Subcutaneous abdominal adipose tissue (tissue), 5 donors: ENCODE measurements around the gene THAP10.

Experiments used
- H3K27ac ChIP-seq: one replicate; pipeline ENCODE4 v1.7.0; 2013; ENCODE audit warnings: low read depth, mild to moderate bottlenecking, inconsistent platforms, low read length, moderate library complexity
- H3K27me3 ChIP-seq, 5 donors: one replicate each; pipeline ENCODE4 v1.7.0; 2013; ENCODE audit warnings: low read length in 5 of 5, inconsistent platforms in 1 of 5; ENCODE audit not compliant: control insufficient read depth in 5 of 5, insufficient read depth in 4 of 5
- H3K36me3 ChIP-seq, 5 donors: one replicate each; pipeline ENCODE4 v1.7.0; 2013; ENCODE audit warnings: low read length in 5 of 5; ENCODE audit not compliant: control insufficient read depth in 5 of 5, insufficient read depth in 5 of 5
- H3K4me1 ChIP-seq, 5 donors: one replicate each; pipeline ENCODE4 v1.7.0; 2013; ENCODE audit warnings: low read length in 5 of 5, mild to moderate bottlenecking in 3 of 5, moderate library complexity in 1 of 5; ENCODE audit not compliant: control insufficient read depth in 5 of 5, insufficient read depth in 5 of 5
- H3K4me3 ChIP-seq, 5 donors: one replicate each; pipeline ENCODE4 v1.7.0; 2013; ENCODE audit warnings: low read length in 5 of 5, low read depth in 1 of 5
- H3K9ac ChIP-seq, 5 donors: one replicate each; pipeline ENCODE4 v1.7.0; 2013; ENCODE audit warnings: low read length in 5 of 5, mild to moderate bottlenecking in 4 of 5, moderate library complexity in 3 of 5
- H3K9me3 ChIP-seq, 5 donors: one replicate each; pipeline ENCODE4 v1.7.0; 2013; ENCODE audit warnings: low read length in 5 of 5; ENCODE audit not compliant: control insufficient read depth in 5 of 5
- donor health status: healthy.
- donor health status: healthy.
- donor health status: healthy.
- donor health status: healthy.
- donor health status: healthy.

Gene THAP10

DNA sequence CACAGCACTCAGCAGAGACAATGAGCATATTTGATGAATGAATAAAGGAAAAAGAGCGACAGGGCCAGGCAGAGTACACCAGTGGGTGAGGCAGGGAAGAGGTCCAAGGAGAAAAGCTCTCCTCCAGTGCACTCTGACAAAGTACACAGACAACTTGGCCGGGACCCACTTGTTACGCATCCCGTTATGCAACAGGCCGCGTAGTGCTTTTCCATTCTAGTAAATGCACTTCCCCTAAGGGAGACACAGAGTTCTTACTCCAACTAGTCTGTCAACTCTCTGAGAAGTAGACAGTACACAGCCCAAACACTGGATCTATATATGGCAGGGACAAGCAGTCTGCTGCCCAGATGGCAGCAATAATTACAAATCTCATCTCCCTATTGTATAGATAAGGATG lies 56.8 kb downstream of the THAP10 start:
- Histone ChIP-seq H3K36me3 (peaks cover 6 to 48% (median 37%) of the 10 kb centered on the region in 5 donors), H3K4me3 (no peak overlapping the region), H3K27ac (peak overlapping the region; percentile 74), H3K27me3 (no peaks in the 10 kb centered on the region), H3K9me3 (no peaks in the 10 kb centered on the region), H3K9ac (peak overlapping the region in 2 of 5 donors; percentile 10 to 61), H3K4me1 (peaks cover 0 to 28% (median 23%) of the 10 kb centered on the region in 5 donors)

DNA sequence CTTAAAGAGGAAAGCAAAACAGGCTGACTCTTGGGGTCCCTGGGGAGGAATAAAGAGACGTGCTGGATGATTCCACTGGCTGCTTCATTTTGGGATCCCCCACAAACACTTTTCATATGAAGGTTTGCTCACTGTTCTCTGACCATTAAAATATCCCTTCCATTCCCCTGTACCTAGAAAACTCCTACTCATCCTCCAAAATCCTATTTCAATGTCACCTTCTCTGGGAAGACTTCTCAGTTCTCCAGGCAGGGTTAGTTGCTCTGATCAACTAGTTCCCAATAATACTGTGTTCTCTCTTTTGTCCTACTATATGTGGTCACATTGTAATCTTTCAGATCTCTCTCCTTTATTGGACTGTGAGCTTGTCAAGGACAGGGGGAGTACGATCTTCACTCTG lies 57.2 kb downstream of the THAP10 start:
- no peak overlapping the region for H3K9ac ChIP-seq
- H3K9me3 ChIP-seq: no peaks in the 10 kb centered on the region
- no peak overlapping the region for H3K4me3 ChIP-seq
- no peaks in the 10 kb centered on the region for H3K27me3 ChIP-seq
- peaks cover 6 to 48% (median 37%) of the 10 kb centered on the region in 5 donors for H3K36me3 ChIP-seq
- H3K27ac ChIP-seq: peak overlapping the region; percentile 74
- H3K4me1 ChIP-seq: peaks cover 0 to 28% (median 23%) of the 10 kb centered on the region in 5 donors

DNA sequence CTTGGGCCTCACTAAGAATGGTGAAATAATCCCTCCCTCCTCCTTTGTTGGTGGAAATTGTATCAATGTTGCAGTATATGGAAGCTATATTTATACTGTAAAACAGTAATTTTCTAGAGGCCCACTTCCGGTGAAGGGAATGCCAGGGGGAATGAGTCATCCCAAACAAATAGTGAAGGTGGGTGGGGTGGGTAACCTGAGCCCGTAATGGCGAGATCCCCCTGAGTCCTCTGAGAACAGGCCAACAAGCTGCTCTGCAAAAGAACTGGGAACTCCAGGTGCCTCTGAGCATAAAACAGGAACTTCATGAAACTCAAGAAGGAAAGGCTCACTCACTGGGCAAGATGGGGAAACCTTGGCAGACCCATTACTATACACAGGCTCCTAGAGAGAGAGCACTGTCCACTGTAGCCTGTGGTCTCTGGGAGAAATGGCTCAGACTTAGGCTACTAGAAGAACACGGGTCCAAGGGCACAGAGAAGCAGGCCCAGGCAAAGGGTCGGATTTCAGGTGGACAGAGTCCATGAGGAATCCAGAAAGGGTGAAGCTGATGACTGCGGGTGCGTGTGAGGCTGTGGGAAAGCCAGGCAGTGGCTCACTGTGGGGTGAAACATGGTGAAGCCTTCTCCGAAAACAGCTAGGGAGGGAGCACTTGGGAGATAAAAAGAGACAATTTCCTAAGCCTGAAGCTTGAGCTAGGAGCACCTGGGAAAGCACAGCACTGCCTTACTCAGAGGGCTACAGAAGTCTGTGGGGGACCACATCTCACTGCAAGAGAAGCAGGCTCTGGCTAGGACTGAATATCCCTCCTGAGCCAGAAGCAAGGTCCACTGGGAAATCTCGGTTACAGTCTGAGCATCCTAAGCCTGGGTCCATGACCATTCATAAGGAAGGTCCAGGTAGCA lies 58.1 kb downstream of the THAP10 start:
- Histone ChIP-seq H3K9me3 (no peaks in the 10 kb centered on the region), H3K27me3 (no peaks in the 10 kb centered on the region), H3K27ac (peak overlapping the region; percentile 74), H3K36me3 (peaks cover 6 to 48% (median 40%) of the 10 kb centered on the region in 5 donors), H3K4me3 (no peak overlapping the region), H3K9ac (peak overlapping the region in 2 of 5 donors; percentile 14 to 22), H3K4me1 (peaks cover 0 to 28% (median 23%) of the 10 kb centered on the region in 5 donors)

- peak overlapping the region; percentile 74 for H3K27ac ChIP-seq
- no peak overlapping the region for H3K9ac ChIP-seq
- H3K9me3 ChIP-seq: no peaks in the 10 kb centered on the region
- H3K4me3 ChIP-seq: no peak overlapping the region
- peaks cover 6 to 48% (median 40%) of the 10 kb centered on the region in 5 donors for H3K36me3 ChIP-seq
- H3K4me1 ChIP-seq: peaks cover 0 to 28% (median 23%) of the 10 kb centered on the region in 5 donors
- H3K27me3 ChIP-seq: no peaks in the 10 kb centered on the region
Observed at GRCh38 chr15:70833422-70833821, 58.8 kb downstream of the THAP10 start.

- no peaks in the 10 kb centered on the region for H3K9me3 ChIP-seq
- H3K4me1 ChIP-seq: peaks cover 0 to 28% (median 24%) of the 10 kb centered on the region in 5 donors
- no peak overlapping the region for H3K9ac ChIP-seq
- no peaks in the 10 kb centered on the region for H3K27me3 ChIP-seq
- peaks cover 6 to 48% (median 40%) of the 10 kb centered on the region in 5 donors for H3K36me3 ChIP-seq
- no peak overlapping the region for H3K27ac ChIP-seq
- no peak overlapping the region for H3K4me3 ChIP-seq
Observed at GRCh38 chr15:70832176-70832575, 60.1 kb downstream of the THAP10 start.
